HG03432 (cell line): ENCODE measurements around the gene HES6.

Experiments
- ATAC-seq: cut with Tn5 transposase; IDR thresholded peaks from one replicate; pipeline ENCODE4 v1.9.1; 2021; ENCODE audit warnings: mild to moderate bottlenecking, moderate library complexity; ENCODE audit not compliant: unreplicated experiment

HES6 gene

GRCh38 chr2:238202326-238203093, 37.3 kb downstream of the HES6 start:
- no peak for ATAC-seq

- no peak for ATAC-seq
Measured at GRCh38 chr2:238190445-238190844, 49.4 kb downstream of the HES6 start.
